PC-9 (cell line): ENCODE measurements around the gene PSMG4.

Experiments used
- CTCF ChIP-seq: fragments of 200-600 bp; sonication (generic); conservative IDR thresholded peaks from 2 replicates; pipeline ENCODE4 v1.6.1; 2017; ENCODE audit warnings: mixed run types, antibody characterized with exemption, mild to moderate bottlenecking, moderate library complexity
- EZH2 ChIP-seq: fragments of 200-600 bp; sonication (generic); IDR thresholded peaks from 2 replicates; pipeline ENCODE4 v1.8.0; 2017; ENCODE audit warnings: antibody characterized with exemption, low read depth

GRCh38 chr6:3303795-3304411 lies 45.2 kb downstream of the PSMG4 start:
- TF ChIP-seq EZH2 (no peak), CTCF (no peak)
